ENCODE results near the gene PTPRJ.

GRCh38 chr11:48019217-48019584 lies 38.8 kb downstream of the PTPRJ start:
- TF ChIP-seq EZH2 (IDR thresholded peaks at IDR 0.05; ENCODE audit: insufficient read depth, poor library complexity, severe bottlenecking) (no peak), EZH2phosphoT487 (IDR thresholded peaks at IDR 0.05; ENCODE audit: insufficient read depth, low read depth) (no peak)
